CD4-positive, alpha-beta memory T cell (primary cell): ENCODE results near the gene COL26A1. TPM values are rescaled to one million over a fixed set of nuclear protein-coding genes. Genes with fewer than 3 reads are reported as not detected.

Experiments used
- CTCF ChIA-PET: fragments of 350-600 bp; sonication (Branson Sonifier 250); formaldehyde crosslinking; loops from one replicate; lab custom pipeline; 2021; ENCODE audit warnings: inconsistent platforms; ENCODE audit not compliant: partially characterized antibody; lab: Charles Lee
- POLR2A ChIA-PET: fragments of 350-600 bp; sonication (Branson Sonifier 250); formaldehyde crosslinking; loops from one replicate; lab custom pipeline; 2021; ENCODE audit not compliant: partially characterized antibody; lab: Charles Lee
- DNase-seq, 5 donors: peaks; one replicate each; pipeline versions ENCODE4 v3.0.0 to v3.0.0-alpha.2; 2020 to 2022; ENCODE audit warnings: mixed read lengths in 1 of 5
- H3K27ac ChIP-seq: one replicate; pipeline ENCODE4 v1.7.0; 2013; ENCODE audit warnings: low read depth, low read length
- H3K27me3 ChIP-seq: 2 replicates; pipeline ENCODE4 v1.7.0; 2013; ENCODE audit warnings: mild to moderate bottlenecking, low read length, moderate library complexity; ENCODE audit not compliant: insufficient read depth
- H3K36me3 ChIP-seq: 2 replicates; pipeline ENCODE4 v1.7.0; 2013; ENCODE audit warnings: mild to moderate bottlenecking, low read length, moderate library complexity; ENCODE audit not compliant: insufficient read depth
- H3K4me1 ChIP-seq: 2 replicates; pipeline ENCODE4 v1.7.0; 2013; ENCODE audit warnings: mild to moderate bottlenecking, low read length, moderate library complexity; ENCODE audit not compliant: insufficient read depth
- H3K4me3 ChIP-seq, 2 donors: one replicate each; pipeline ENCODE4 v1.7.0; 2013; ENCODE audit warnings: low read length in 2 of 2, mild to moderate bottlenecking in 1 of 2
- H3K9me3 ChIP-seq, 2 donors: one replicate each; pipeline ENCODE4 v1.7.0; 2013; ENCODE audit warnings: low read length in 2 of 2, control low read depth in 1 of 2; ENCODE audit not compliant: control insufficient read depth in 1 of 2
- H3K27ac Mint-ChIP-seq, 7 donors: one replicate each; pipeline ENCODE4 v1.8.0; 2020 to 2021; ENCODE audit warnings: mixed read lengths in 7 of 7, mild to moderate bottlenecking in 6 of 7, inconsistent platforms in 3 of 7, moderate library complexity in 3 of 7
- H3K27me3 Mint-ChIP-seq, 2 donors: one replicate each; pipeline ENCODE4 v1.8.0; 2020 to 2021; ENCODE audit warnings: mixed read lengths in 2 of 2
- H3K36me3 Mint-ChIP-seq, 2 donors: one replicate each; pipeline ENCODE4 v1.8.0; 2020 to 2021; ENCODE audit warnings: mixed read lengths in 2 of 2, inconsistent platforms in 1 of 2, mild to moderate bottlenecking in 1 of 2
- H3K4me1 Mint-ChIP-seq, 4 donors: one replicate each; pipeline ENCODE4 v1.8.0; 2020 to 2021; ENCODE audit warnings: mixed read lengths in 4 of 4, mild to moderate bottlenecking in 1 of 4
- H3K4me3 Mint-ChIP-seq, 8 donors: one replicate each; pipeline ENCODE4 v1.8.0; 2020 to 2021; ENCODE audit warnings: mixed read lengths in 8 of 8, mild to moderate bottlenecking in 7 of 8, moderate library complexity in 6 of 8, inconsistent platforms in 3 of 8
- H3K9me3 Mint-ChIP-seq, 8 donors: one replicate each; pipeline ENCODE4 v1.8.0; 2020 to 2021; ENCODE audit warnings: mixed read lengths in 8 of 8, mild to moderate bottlenecking in 5 of 8, inconsistent platforms in 3 of 8, moderate library complexity in 1 of 8
- intact Hi-C: fragments of 100-400 bp; cut with micrococcal nuclease; formaldehyde crosslinking; loops from one replicate; pipeline ENCODE4 v1.15.1; 2023
- polyA plus RNA-seq, 2 donors: library from polyadenylated mRNA; unstranded; fragments of 300-500 nt; fragmentation: Illumina TruSeq; gene quantifications; one replicate each; pipeline ENCODE4 v1.2.3, GENCODE V29; 2021
- total RNA-seq, 2 experiments: library from RNA; stranded (reverse); gene quantifications; one replicate each; pipeline ENCODE4 v1.2.3, GENCODE V29; 2021

The COL26A1 gene
- total and polyA plus RNA-seq, 4 experiments from 2014 or later: not detected

- ChIA-PET POLR2A (no interaction called here), CTCF (interaction anchor here (1.5 kb wide), 1 partner anchor 21 kb away, joined by 4 read pairs; no protein-coding TSS in a partner anchor)
- H3K4me1 ChIP-seq: no peaks in the 10 kb centered on the region
- no peaks in the 10 kb centered on the region for H3K27me3 ChIP-seq
- H3K27ac ChIP-seq: no peak overlapping the region
- intact Hi-C loops: loop anchor here (2.0 kb wide), 1 partner anchor 174 kb away; no protein-coding TSS in a partner anchor
- H3K9me3 ChIP-seq: no peaks in the 10 kb centered on the region
- H3K27me3 Mint-ChIP-seq: peaks cover 2 to 6% of the 10 kb centered on the region in 2 donors
- H3K9me3 Mint-ChIP-seq: no peaks in the 10 kb centered on the region
- peak in 4 of 5 donors; percentile 20 to 31 (median 27) for DNase-seq
- no peak overlapping the region for H3K4me3 Mint-ChIP-seq
- no peaks in the 10 kb centered on the region for H3K36me3 Mint-ChIP-seq
- peaks cover 0 to 4% (median 1%) of the 10 kb centered on the region in 4 donors for H3K4me1 Mint-ChIP-seq
- no peak overlapping the region for H3K4me3 ChIP-seq
- H3K27ac Mint-ChIP-seq: peak overlapping the region in 1 of 7 donors; percentile 53
- H3K36me3 ChIP-seq: no peaks in the 10 kb centered on the region
Observed at GRCh38 chr7:101538596-101539459, 176.2 kb downstream of the COL26A1 start.

- Mint-ChIP-seq H3K4me3 (no peak overlapping the region), H3K36me3 (no peaks in the 10 kb centered on the region), H3K4me1 (peaks cover 0 to 4% (median 1%) of the 10 kb centered on the region in 4 donors), H3K9me3 (no peaks in the 10 kb centered on the region), H3K27me3 (peaks cover 2 to 3% of the 10 kb centered on the region in 2 donors), H3K27ac (no peak overlapping the region)
- Histone ChIP-seq H3K4me3 (no peak overlapping the region), H3K27ac (no peak overlapping the region), H3K9me3 (no peaks in the 10 kb centered on the region), H3K36me3 (no peaks in the 10 kb centered on the region), H3K4me1 (no peaks in the 10 kb centered on the region), H3K27me3 (no peaks in the 10 kb centered on the region)
- POLR2A ChIA-PET: no interaction called here
- CTCF ChIA-PET: interaction anchor here (1.1 to 1.3 kb wide), 3 partner anchors 8 to 735 kb away, joined by 3 to 4 read pairs (median 4); no protein-coding TSS in a partner anchor
- intact Hi-C loops: loop anchor here (2.0 kb wide), 1 partner anchor 175 kb away; no protein-coding TSS in a partner anchor
- DNase-seq: no peak
Observed at GRCh38 chr7:101539784-101540183, 177.1 kb downstream of the COL26A1 start.

- CTCF ChIA-PET: interaction anchor here (0.7 to 3.9 kb wide), 13 partner anchors 9 to 735 kb away, joined by 3 to 71 read pairs (median 4); no protein-coding TSS in a partner anchor
Observed at GRCh38 chr7:101542527-101543241, 180.0 kb downstream of the COL26A1 start.

GRCh38 chr7:101543242-101543766 lies 180.6 kb downstream of the COL26A1 start:
- CTCF ChIA-PET: interaction anchor here (0.7 to 3.9 kb wide), 12 partner anchors 9 to 734 kb away, joined by 3 to 71 read pairs (median 3); no protein-coding TSS in a partner anchor
- no peak overlapping the region for H3K27ac Mint-ChIP-seq
- H3K27ac ChIP-seq: no peak overlapping the region
- peaks cover 0 to 4% (median 1%) of the 10 kb centered on the region in 4 donors for H3K4me1 Mint-ChIP-seq
- DNase-seq: no peak
- no peaks in the 10 kb centered on the region for H3K4me1 ChIP-seq
- H3K36me3 ChIP-seq: no peaks in the 10 kb centered on the region
- POLR2A ChIA-PET: no interaction called here
- no peaks in the 10 kb centered on the region for H3K36me3 Mint-ChIP-seq
- intact Hi-C loops: loop anchor here (1.0 to 2.0 kb wide), 2 partner anchors 693 to 847 kb away; no protein-coding TSS in a partner anchor
- H3K27me3 ChIP-seq: no peaks in the 10 kb centered on the region
- no peak overlapping the region for H3K4me3 ChIP-seq
- no peaks in the 10 kb centered on the region for H3K9me3 ChIP-seq
- peaks cover 2 to 4% of the 10 kb centered on the region in 2 donors for H3K27me3 Mint-ChIP-seq
- H3K4me3 Mint-ChIP-seq: no peak overlapping the region
- H3K9me3 Mint-ChIP-seq: no peaks in the 10 kb centered on the region

More at GRCh38 chr7:101542527-101543241, 180.0 kb downstream of the COL26A1 start:
- Mint-ChIP-seq H3K27me3 (peaks cover 2 to 3% of the 10 kb centered on the region in 2 donors), H3K36me3 (no peaks in the 10 kb centered on the region), H3K4me1 (peaks cover 0 to 4% (median 1%) of the 10 kb centered on the region in 4 donors), H3K4me3 (no peak overlapping the region), H3K27ac (no peak overlapping the region), H3K9me3 (no peaks in the 10 kb centered on the region)
- Histone ChIP-seq H3K4me3 (no peak overlapping the region), H3K27ac (no peak overlapping the region), H3K27me3 (no peaks in the 10 kb centered on the region), H3K9me3 (no peaks in the 10 kb centered on the region), H3K4me1 (no peaks in the 10 kb centered on the region), H3K36me3 (no peaks in the 10 kb centered on the region)
- intact Hi-C loops: loop anchor here (1.0 to 2.0 kb wide), 2 partner anchors 694 to 848 kb away; no protein-coding TSS in a partner anchor
- DNase-seq: peak; percentile 54 to 65 (median 55)
- POLR2A ChIA-PET: no interaction called here

- no peak overlapping the region for H3K4me3 ChIP-seq
- no peak for DNase-seq
- no peaks in the 10 kb centered on the region for H3K9me3 ChIP-seq
- Mint-ChIP-seq H3K4me3 (no peak overlapping the region), H3K9me3 (no peaks in the 10 kb centered on the region), H3K36me3 (no peaks in the 10 kb centered on the region), H3K4me1 (peaks cover 0 to 4% (median 1%) of the 10 kb centered on the region in 4 donors), H3K27me3 (peaks cover 2 to 6% of the 10 kb centered on the region in 2 donors), H3K27ac (no peak overlapping the region)
- CTCF ChIA-PET: interaction anchor here (0.9 to 3.9 kb wide), 8 partner anchors 8 to 734 kb away, joined by 3 to 71 read pairs (median 4); no protein-coding TSS in a partner anchor
- H3K27me3 ChIP-seq: no peaks in the 10 kb centered on the region
- intact Hi-C loops: loop anchor here (1.0 to 2.0 kb wide), 2 partner anchors 692 to 847 kb away; no protein-coding TSS in a partner anchor
- POLR2A ChIA-PET: no interaction called here
- no peak overlapping the region for H3K27ac ChIP-seq
- H3K36me3 ChIP-seq: no peaks in the 10 kb centered on the region
- H3K4me1 ChIP-seq: no peaks in the 10 kb centered on the region
Observed at GRCh38 chr7:101543846-101544245, 181.2 kb downstream of the COL26A1 start.

- intact Hi-C loops: no loop called here
- Histone ChIP-seq H3K36me3 (no peaks in the 10 kb centered on the region), H3K27me3 (no peaks in the 10 kb centered on the region), H3K4me3 (no peak overlapping the region), H3K27ac (no peak overlapping the region), H3K4me1 (no peaks in the 10 kb centered on the region), H3K9me3 (no peaks in the 10 kb centered on the region)
- CTCF ChIA-PET: interaction anchor here (0.6 to 3.9 kb wide), 2 partner anchors 726 to 1516 kb away, joined by 3 to 71 read pairs; no protein-coding TSS in a partner anchor
- Mint-ChIP-seq H3K9me3 (no peaks in the 10 kb centered on the region), H3K27me3 (peaks cover 2 to 6% of the 10 kb centered on the region in 2 donors), H3K4me1 (peaks cover 0 to 3% (median 1%) of the 10 kb centered on the region in 4 donors), H3K4me3 (no peak overlapping the region), H3K27ac (no peak overlapping the region), H3K36me3 (no peaks in the 10 kb centered on the region)
- POLR2A ChIA-PET: no interaction called here
- no peak for DNase-seq
Observed at GRCh38 chr7:101545441-101546190, 182.9 kb downstream of the COL26A1 start.
